Cardiac fibroblast (primary cell): ENCODE data around the gene MAP3K5.
A peak's percentile ranks its signal among the peaks of the same experiment; 100 is the strongest.

Source experiments
- DNase-seq, 2 donors: peaks; one replicate each; pipeline versions ENCODE4 v3.0.0 to v3.0.0-alpha.2; 2010; ENCODE audit warnings: low read depth in 2 of 2
- H3K4me3 ChIP-seq, 2 donors: replicated peaks in 1 of 2; 1 replicate in 1 of 2; 2 replicates in 1 of 2; pipeline ENCODE4 v1.5.1; 2011; ENCODE audit warnings: low read depth in 2 of 2, low read length in 2 of 2, mild to moderate bottlenecking in 2 of 2, moderate library complexity in 1 of 2
- TF ChIP-seq, protein P1 (sequence below): IDR thresholded peaks from one replicate; pipeline ENCODE4 v1.5.1; 2011; ENCODE audit warnings: low read depth, mild to moderate bottlenecking, low read length, inconsistent platforms

Gene MAP3K5

DNA sequence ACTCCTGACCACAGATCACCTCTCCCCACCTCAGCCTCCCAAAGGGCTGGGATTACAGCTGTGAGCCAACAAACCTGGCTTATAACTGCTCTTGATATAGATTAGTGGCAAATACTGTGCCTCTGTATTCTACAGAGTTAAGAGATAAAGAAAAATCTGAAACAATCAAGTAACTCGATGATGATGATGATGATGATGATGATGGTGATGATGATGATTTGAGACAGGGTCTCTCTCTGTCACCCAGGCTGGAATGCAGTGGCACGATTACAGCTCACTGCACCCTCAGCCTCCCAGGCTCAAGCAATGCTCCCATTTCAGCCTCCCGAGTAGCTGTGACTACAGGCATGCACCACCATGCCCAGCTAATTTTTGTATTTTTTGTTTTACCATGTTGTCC, 175.8 kb downstream of the MAP3K5 start:
- TF ChIP-seq, protein P1, sequence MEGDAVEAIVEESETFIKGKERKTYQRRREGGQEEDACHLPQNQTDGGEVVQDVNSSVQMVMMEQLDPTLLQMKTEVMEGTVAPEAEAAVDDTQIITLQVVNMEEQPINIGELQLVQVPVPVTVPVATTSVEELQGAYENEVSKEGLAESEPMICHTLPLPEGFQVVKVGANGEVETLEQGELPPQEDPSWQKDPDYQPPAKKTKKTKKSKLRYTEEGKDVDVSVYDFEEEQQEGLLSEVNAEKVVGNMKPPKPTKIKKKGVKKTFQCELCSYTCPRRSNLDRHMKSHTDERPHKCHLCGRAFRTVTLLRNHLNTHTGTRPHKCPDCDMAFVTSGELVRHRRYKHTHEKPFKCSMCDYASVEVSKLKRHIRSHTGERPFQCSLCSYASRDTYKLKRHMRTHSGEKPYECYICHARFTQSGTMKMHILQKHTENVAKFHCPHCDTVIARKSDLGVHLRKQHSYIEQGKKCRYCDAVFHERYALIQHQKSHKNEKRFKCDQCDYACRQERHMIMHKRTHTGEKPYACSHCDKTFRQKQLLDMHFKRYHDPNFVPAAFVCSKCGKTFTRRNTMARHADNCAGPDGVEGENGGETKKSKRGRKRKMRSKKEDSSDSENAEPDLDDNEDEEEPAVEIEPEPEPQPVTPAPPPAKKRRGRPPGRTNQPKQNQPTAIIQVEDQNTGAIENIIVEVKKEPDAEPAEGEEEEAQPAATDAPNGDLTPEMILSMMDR, result no peak
- no peak overlapping the region for H3K4me3 ChIP-seq
- no peak for DNase-seq

DNA sequence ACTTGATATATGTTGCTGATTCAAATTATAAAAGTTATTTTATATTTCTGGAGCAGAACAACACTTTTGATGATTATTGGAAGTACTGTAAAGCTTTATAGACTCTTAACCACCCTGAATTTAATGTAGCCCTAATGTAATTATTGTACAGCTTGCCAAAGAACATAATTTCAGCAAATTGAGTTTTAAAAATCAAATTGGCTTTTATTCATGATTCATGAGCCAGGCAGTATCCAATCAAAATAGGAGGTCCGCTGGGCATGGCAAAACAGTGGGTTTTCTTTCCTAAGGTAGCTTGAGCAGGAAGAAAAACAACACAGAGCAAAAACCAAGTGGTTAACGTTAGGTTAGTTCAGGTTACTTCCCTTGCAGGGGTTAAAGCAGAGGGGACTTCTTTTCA, 177.3 kb downstream of the MAP3K5 start:
- DNase-seq, result no peak
- TF ChIP-seq, protein P1, result no peak
- H3K4me3 ChIP-seq, result no peak overlapping the region

DNA sequence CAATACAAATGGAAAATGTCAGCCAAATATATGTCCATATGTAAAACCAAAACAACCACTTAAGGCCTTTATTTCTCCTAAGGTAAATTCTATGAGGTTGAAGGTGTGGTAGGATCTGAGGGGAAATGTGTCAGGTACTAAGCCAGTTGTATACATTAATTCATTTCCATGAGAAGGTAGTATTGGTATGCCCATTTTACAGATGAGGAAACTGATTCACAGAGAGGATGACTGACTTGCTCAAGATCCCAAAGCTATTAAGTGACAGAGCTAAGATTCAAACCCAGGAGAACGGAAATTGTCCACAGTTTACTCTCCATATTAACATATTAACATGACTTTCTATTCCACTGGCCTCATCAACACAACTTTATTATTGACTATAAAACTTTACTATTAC, 177.9 kb downstream of the MAP3K5 start:
- no peak for DNase-seq
- H3K4me3 ChIP-seq, result no peak overlapping the region
- TF ChIP-seq, protein P1, result no peak

DNA sequence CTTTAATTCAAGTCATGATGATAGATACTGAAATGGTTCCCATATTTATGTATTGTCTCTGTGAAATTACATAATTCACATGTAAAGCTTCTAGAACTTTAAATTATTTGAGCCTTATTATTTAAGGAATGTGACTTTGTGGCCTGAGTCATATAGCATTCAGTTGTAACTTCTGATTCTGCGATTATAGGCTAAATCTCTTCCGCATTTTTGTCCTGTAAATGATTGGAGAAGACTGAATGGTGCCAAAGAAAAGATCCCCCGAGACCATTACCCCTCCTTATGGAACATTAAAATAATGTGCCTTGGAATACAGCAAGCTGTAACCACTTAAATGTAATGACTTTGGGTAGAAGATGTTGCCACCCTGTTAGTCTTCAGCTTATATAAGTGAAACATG, 178.8 kb downstream of the MAP3K5 start:
- H3K4me3 ChIP-seq, result no peak overlapping the region
- DNase-seq, result peak in 1 of 2 donors; percentile 69
- TF ChIP-seq, protein P1, result no peak

DNA sequence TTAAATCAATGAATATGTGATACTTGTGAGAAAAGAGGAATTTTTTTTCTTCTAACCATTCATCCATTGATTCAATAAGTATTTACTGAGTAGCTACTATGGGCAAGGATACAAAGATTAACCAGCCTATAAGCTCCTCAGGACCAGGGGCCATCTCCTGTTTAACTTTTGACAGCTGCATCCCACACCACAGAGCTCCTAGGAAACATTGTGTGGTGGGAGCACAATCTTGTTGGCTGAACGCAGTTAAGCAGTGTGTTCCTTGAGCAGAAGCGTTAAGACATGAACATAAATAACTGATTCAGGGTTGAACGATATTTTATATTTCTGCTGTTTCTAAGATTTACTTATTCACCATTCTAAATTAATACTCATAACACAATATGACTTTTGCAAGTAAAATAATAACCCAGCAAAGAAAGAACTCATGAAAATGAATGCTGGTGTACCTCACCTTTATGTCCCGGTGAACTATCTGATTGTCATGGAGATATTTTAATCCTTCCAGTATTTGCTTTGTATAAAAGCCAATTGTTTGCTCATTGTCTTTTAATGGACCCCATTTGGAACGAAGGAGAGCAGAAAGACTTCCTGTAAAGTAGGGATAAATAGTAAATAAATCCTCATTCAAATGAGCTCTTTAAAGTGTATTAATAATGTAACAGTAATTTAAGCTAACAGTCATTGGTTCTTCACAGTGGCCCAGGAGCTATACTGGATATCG, 179.4 kb downstream of the MAP3K5 start:
- no peak for DNase-seq
- TF ChIP-seq, protein P1, result no peak
- no peak overlapping the region for H3K4me3 ChIP-seq

DNA sequence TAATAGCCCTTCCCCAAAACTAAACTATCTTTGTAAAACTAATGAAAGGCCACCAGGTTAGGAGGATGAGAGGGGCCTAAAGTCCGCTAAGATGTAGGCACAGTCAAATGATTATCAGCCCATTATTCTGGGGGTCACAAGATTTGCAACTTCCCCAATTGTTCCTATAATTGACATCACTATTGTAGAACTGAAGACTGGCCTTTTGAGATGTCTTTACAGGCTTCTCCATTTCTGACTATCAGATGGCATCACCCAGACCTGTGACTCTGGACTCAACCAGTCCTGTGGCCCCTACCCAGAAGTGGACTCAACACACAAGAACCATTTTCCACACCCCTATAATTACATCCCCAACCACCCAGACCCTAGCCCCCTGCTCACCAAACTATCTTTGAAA, 180.5 kb downstream of the MAP3K5 start:
- TF ChIP-seq, protein P1, result no peak
- DNase-seq, result no peak

DNA sequence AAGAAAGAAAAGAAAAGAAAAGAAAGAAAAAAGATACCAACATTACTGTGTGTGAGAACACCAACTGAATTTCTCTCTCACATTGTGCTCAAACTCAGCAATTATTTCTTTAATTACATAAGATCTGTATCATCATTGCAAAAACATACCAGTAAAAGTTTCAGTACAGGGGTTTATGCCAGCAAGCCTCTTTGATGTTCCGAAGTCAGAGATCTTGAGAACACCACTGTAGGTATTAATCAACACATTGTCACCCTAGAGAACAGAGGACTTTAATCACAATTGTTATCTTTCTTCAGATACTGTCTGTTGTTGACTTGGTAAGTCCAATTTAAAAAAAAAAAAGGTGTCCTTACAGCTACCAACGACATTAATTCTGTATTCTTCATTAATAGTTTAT, 181.1 kb downstream of the MAP3K5 start:
- no peak overlapping the region for H3K4me3 ChIP-seq
- no peak for DNase-seq
- TF ChIP-seq, protein P1, result no peak

More for the DNA sequence above, 180.5 kb downstream of the MAP3K5 start:
- no peak overlapping the region for H3K4me3 ChIP-seq
